DMS 273 treated with DMSO at 0.1 percent for 48 hours (cell line): ENCODE measurements around the gene GBE1.

Experiments
- DNase-seq: peaks from one replicate; lab custom pipeline; 2025; lab: John Stamatoyannopoulos, UW

Gene GBE1

DNA sequence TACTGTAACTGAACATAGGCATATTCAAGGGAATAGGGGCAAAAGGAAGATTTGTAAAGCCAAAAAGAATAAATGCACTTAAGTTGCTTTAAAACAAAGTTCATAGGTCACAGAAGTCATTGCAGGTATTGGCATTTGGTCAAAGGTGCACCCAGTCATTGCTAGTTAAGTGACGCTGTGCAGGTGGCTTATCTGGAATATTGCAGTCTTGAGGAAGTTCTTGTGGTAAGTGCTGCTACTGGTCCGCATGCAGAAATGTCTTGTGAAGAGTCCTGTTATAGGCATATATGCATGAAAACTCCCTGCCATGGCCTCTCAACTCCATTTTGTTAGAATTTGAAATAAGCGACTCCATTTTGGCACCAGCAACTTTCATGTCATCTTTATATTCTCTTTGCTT lies 293.1 kb downstream of the GBE1 start:
- DNase-seq = no peak

DNA sequence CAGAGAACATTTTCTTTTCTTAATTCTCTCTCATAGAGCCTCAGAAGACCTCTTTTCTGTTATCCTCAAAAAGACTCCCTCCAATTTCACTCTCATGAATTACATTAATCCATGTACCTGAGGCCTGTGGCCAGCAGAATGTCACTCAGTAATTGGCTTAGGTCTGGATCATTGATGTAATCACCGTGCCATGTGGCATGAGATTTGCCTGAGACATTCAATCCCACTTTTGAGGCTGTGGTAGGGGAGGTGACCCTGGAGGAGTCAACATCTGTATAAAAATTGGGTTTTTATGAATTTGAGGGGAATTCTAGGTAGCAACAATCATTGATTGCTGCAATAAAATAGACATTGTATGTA lies 295.3 kb downstream of the GBE1 start:
- no peak for DNase-seq

DNA sequence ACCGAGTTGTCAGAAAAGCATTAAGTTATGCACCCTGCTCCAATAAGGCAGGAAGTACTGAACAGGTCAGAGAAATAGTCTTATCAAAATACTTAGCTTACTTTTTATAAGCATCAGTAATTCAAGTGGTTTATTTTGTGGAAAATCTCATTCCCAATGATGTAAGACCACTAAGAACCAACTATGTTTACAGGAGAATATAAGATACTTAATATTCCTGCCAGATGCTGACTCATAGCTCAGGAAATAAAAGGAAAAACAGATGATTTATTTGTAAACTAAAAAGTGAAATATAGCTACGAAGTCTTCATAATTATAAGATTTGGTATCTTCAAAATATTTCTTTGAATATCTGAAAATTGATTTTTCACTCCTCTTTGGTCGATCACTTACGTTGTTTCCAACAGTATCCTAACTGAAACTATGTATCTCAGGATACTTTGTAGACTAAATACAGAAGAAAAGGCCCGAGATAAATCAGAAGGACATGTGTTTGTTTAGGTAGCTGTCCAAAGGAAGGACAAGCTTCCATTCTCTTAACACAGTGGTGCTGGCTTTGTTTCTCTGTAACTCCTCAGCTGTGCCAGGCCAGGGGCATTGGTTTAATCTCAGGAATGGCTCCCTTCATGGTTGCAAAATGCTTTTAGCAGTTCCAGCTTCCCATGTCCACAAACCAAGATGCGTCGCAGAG lies 295.8 kb downstream of the GBE1 start:
- DNase-seq = no peak

- DNase-seq = no peak
These were observed 297.7 kb downstream of the GBE1 start for GRCh38 chr3:81463781-81464180.

- no peak for DNase-seq
These were observed 298.5 kb downstream of the GBE1 start for GRCh38 chr3:81462921-81463320.

DNA sequence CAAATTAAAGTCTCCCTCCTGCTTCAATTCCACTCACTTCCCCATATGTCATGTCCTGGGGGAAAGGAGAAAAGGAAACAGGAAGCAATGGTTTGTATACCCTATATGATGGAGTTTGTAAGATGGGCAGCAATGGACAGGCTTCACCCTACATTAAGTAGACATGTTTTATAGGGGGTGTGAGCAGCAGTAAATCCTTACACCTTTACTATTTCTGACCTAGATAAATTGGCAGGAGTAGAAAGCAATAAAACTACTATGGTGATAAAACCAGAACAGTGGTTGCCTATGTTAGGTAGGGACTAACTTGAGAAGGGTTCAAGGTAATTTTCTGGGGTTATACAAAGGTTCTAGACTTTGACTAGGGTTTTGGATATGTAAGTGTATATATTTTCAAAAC lies 301.7 kb downstream of the GBE1 start:
- DNase-seq = no peak

DNA sequence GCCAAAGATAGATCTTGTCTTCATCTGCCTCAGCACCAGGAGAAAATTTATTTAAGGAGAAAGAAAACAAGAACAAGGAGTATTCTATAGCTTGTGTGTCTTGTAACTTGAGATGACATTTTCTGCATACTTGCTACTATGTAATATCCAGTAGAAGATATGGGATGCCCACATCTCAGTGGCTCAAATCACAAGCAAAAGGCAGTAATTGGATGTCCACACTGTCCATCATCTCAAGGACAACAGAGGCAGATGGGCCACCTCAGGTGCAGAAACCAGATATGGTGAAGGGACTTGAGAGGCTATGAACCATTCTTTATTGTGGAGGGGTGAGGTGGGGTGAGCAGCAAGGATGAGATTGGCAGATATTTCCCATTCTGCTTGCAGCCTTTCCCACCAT lies 309.0 kb downstream of the GBE1 start:
- DNase-seq = no peak

GRCh38 chr3:81451611-81452010 lies 309.8 kb downstream of the GBE1 start:
- no peak for DNase-seq

- DNase-seq = no peak
These were observed 310.3 kb downstream of the GBE1 start for GRCh38 chr3:81451140-81451539.

DNA sequence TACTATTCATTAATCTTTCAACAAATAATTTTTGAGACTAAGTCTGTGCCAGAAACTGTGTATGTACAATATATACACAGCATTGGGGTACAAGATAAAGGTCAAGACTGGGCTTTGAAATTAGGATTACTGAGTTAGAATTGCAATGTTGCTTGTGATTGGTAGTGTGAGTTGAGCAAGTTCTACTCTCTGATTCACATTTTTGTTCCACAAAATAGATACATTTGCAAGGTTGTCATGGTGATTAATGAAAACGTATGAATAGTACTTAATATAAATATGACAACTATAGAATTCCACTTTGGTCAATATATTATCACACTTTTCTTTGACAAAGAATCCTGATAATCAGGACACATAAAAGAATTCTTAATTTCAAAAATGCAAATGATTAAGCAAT lies 314.6 kb downstream of the GBE1 start:
- DNase-seq = no peak

- DNase-seq = no peak
These were observed 315.7 kb downstream of the GBE1 start for GRCh38 chr3:81445712-81446111.

GRCh38 chr3:81444817-81445460 lies 316.5 kb downstream of the GBE1 start:
- no peak for DNase-seq

DNA sequence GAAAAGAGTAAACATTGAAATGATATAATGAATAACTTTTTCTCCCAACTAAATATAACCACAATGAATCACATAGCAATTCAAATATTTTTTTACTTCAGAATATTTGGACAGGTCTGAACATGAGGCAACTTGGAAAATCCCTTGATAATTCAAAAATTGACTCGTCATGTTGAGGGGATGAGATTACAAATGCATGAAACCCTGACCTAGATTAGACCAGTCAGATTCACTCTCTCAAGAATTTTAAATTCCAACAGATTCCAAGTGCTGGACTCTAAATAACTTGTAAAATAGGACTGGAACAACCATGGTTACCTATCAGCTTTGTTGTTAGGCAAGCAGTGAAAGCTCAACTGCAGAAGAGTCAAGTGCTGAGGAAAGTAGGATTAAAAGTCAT lies 317.5 kb downstream of the GBE1 start:
- DNase-seq = no peak

GRCh38 chr3:81443457-81443782 lies 318.0 kb downstream of the GBE1 start:
- no peak for DNase-seq

- DNase-seq = no peak
These were observed 318.5 kb downstream of the GBE1 start for GRCh38 chr3:81442758-81443456.

DNA sequence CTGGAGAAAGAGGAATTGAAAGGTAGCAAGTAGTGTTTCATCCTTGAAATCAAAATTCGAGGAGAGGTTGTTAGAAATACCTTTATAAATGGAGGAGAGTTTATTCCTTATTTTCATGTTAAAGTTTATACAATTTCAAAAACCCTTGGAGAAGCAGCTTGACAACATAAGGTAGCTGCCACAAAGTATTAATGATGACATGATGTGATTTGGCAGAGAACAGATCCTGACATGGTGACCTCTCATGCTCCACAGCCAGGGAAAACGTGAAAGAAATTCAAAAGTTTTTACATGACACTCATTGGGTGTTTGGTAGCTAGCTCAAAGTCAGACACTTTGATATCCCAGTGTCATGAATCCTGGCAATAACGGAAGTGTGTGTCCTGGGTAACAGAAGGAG lies 320.8 kb downstream of the GBE1 start:
- no peak for DNase-seq
